ENCODE measurements around the gene SLC43A1.

Gene SLC43A1

GRCh38 chr11:57479021-57479663, 36.4 kb downstream of the SLC43A1 start:
- no peak for DNase-seq (ENCODE audit: low read depth in 2 of 2)

- no peak for DNase-seq (ENCODE audit: low read depth in 2 of 2)
Observed at GRCh38 chr11:57477507-57478189, 37.9 kb downstream of the SLC43A1 start.

- DNase-seq (ENCODE audit: low read depth in 2 of 2): no peak
Observed at GRCh38 chr11:57476757-57477506, 38.6 kb downstream of the SLC43A1 start.

GRCh38 chr11:57476047-57476756, 39.3 kb downstream of the SLC43A1 start:
- no peak for DNase-seq (ENCODE audit: low read depth in 2 of 2)

GRCh38 chr11:57475671-57476046, 39.8 kb downstream of the SLC43A1 start:
- no peak for DNase-seq (ENCODE audit: low read depth in 2 of 2)

- DNase-seq (ENCODE audit: low read depth in 2 of 2): no peak
Observed at GRCh38 chr11:57475191-57475590, 40.3 kb downstream of the SLC43A1 start.

- DNase-seq (ENCODE audit: low read depth in 2 of 2): no peak
Observed at GRCh38 chr11:57474803-57475115, 40.7 kb downstream of the SLC43A1 start.

GRCh38 chr11:57474017-57474802, 41.3 kb downstream of the SLC43A1 start:
- no peak for DNase-seq (ENCODE audit: low read depth in 2 of 2)

GRCh38 chr11:57473285-57473841, 42.1 kb downstream of the SLC43A1 start:
- DNase-seq (ENCODE audit: low read depth in 2 of 2): no peak

GRCh38 chr11:57471496-57471895, 44.0 kb downstream of the SLC43A1 start:
- DNase-seq (ENCODE audit: low read depth in 2 of 2): no peak

- DNase-seq (ENCODE audit: low read depth in 2 of 2): no peak
Observed at GRCh38 chr11:57469268-57469667, 46.2 kb downstream of the SLC43A1 start.

GRCh38 chr11:57468276-57468675, 47.2 kb downstream of the SLC43A1 start:
- DNase-seq (ENCODE audit: low read depth in 2 of 2): no peak

GRCh38 chr11:57467508-57468157, 47.9 kb downstream of the SLC43A1 start:
- DNase-seq (ENCODE audit: low read depth in 2 of 2): no peak

- DNase-seq (ENCODE audit: low read depth in 2 of 2): no peak
Observed at GRCh38 chr11:57466680-57467079, 48.8 kb downstream of the SLC43A1 start.

- no peak for DNase-seq (ENCODE audit: low read depth in 2 of 2)
Observed at GRCh38 chr11:57464539-57465181, 50.8 kb downstream of the SLC43A1 start.

- DNase-seq (ENCODE audit: low read depth in 2 of 2): no peak
Observed at GRCh38 chr11:57463671-57464538, 51.6 kb downstream of the SLC43A1 start.

GRCh38 chr11:57462597-57462996, 52.9 kb downstream of the SLC43A1 start:
- DNase-seq (ENCODE audit: low read depth in 2 of 2): no peak

GRCh38 chr11:57461841-57462489, 53.5 kb downstream of the SLC43A1 start:
- DNase-seq (ENCODE audit: low read depth in 2 of 2): no peak

Measured in stimulated activated CD8-positive, alpha-beta memory T cell treated with anti-CD3 and anti-CD28 coated beads, Interleukin-2, amount 100 ng/mL, for 1 hour (primary cell).